Fibroblast of villous mesenchyme (primary cell): Measurements from ENCODE around the gene GRHL1. TPM values are rescaled to one million over a fixed set of nuclear protein-coding genes. Genes with fewer than 3 reads are reported as not detected.

Source experiments
- DNase-seq: peaks from one replicate; pipeline ENCODE4 v3.0.0-alpha.2; 2010; ENCODE audit warnings: low read depth
- H3K4me3 ChIP-seq: 2 replicates; pipeline ENCODE4 v1.5.1; 2011; ENCODE audit warnings: low read depth, mild to moderate bottlenecking, low read length
- CTCF ChIP-seq: IDR thresholded peaks from 2 replicates; pipeline ENCODE4 v1.5.1; 2012; ENCODE audit warnings: low read depth, mild to moderate bottlenecking, low read length; ENCODE audit not compliant: insufficient read depth
- total RNA-seq: library from RNA; depleted of rRNA; stranded (reverse); fragments of >200 nt; gene quantifications from 2 replicates; pipeline ENCODE4 v1.2.3, GENCODE V29; 2012

GRHL1 gene
- total RNA-seq, 1 donor, result 1.7 TPM

DNA sequence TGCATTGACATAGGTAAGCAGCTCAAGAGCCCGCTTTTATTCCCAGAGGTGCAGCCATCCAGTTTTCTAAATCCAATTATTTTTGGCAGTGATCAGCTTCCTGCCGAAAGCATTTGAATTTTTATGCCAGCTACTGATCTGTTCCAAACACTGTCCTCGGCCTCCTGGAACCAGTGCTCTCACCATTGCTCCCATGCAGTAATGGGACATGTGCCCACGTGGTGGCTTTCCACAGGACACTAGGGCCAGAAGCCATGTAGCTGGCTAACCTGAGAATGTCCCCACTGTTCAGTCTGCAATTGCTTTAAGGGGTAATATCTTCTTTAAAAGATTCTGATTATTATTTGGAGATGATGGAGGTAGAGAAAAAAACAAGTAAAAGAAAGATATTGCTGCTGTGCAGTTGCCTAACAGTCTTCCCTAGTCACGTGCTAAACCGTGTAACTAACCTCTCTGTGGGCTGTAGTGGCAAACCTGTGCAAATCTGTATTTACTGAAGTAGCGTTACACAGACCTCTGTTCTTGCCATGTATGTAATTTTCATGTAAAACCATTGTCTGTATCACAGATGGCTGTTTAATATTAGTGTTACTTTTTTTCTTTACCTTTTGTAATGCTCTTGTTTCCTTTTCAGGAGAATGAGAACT lies 13.0 kb downstream of the GRHL1 start:
- H3K4me3 ChIP-seq, result no peak overlapping the region
- DNase-seq, result no peak
- no peak for TF ChIP-seq CTCF

- no peak for DNase-seq
- no peak overlapping the region for H3K4me3 ChIP-seq
- TF ChIP-seq CTCF, result no peak
Measured at GRCh38 chr2:9965119-9965822, 13.8 kb downstream of the GRHL1 start.

DNA sequence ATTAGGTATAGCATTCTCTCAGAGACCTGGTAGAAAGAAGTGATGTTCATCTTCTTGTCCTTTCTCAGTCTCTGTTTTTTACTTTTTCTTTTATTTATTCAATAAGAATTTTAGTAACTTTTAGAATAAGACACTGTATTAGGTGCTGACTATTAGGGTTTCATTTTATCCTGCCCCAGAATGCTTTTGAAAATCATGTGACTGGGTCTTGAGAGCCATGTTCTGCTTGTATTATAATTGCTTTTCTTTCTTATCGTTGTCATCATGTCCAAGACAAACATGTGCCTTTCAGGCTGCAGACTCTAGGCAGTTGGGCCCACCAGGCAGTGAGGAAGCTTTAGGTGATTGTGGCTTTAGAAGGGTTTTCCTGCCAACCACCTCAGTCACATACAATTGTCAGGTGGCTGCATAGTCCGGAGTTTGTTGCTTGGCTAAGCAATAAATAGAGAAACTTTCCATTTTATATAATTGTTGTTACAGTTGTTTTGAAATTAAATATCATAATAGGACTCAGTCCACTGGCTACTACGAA lies 15.1 kb downstream of the GRHL1 start:
- TF ChIP-seq CTCF, result no peak
- H3K4me3 ChIP-seq, result no peak overlapping the region
- no peak for DNase-seq

DNA sequence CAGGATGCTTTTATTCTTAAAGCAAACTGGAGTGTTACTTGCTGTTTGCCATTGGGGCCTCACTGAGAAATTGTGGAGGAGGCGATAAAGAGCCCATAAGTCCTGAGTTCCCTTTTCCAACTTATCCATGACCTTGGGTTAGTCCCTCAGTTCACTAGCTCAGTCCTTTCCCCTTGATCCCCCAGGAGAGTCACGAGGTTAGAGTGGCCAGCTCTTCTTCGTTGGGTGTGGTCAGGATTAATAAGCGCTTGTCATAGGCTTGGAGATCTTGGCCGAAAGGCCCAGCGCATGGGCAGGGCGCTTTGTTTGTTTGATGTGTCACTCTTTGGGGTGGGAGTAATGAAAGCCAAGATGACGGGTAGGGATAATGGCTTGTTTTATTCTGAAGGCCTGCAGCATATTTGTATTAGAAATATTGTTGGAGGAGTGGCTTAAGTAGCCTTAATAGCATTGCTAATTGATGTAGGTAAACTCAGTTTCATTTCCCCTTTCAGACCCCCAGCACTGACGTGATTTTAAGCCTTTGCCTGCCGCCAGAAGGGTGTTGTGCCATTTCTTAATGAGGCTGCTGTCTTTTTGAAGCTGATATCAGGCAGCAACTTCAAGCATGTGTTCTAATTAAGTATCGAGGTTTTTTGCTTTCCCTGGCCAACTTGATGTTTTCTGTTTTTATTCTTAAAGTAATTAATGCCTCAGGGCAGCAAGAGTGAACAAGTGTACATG lies 15.7 kb downstream of the GRHL1 start:
- TF ChIP-seq CTCF, result no peak

DNA sequence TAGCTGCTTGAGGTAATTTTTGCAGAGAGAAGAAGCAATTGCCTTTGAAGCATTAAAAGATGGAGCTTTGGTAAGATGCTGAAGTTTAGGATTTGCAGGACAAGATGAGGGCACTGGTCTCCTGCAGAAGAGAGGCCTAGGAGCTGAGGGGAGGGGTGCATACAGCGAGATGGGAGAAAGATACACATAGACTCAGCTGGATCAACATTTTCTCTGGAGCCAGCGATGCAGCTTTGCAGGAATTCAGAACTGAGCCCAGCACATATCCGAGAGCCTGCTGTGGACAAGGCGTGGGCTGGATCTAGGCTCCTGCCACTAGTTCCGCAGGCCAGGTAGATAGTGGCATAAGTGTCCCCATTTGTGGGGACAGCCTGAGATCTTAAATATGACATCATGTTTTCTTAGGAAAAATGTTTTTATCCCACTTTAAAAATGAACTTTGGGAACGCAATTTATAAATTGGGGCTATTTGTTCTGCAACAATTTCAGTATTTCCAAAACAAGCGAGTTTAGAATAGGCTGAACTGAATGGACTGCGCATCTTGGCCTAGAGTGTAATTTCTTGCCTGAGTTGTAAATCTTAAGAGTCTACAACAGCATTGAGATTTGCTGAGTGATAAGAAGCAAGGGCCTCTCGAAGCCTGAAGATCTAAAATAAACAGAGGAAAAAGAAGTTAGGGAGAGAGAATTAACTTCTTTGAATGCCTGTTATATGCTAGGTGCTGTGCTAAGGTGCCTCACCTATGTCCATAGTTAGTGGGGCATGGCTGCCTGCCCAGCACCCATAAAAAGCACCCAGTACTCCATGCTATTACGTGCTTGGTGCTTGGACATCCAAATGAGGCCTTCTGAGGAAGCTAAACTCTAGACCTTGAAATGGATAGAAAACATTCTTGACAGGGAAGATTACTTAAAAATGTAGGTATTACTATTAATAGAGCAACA lies 17.3 kb downstream of the GRHL1 start:
- no peak overlapping the region for H3K4me3 ChIP-seq
- TF ChIP-seq CTCF, result no peak
- DNase-seq, result no peak

More for the DNA sequence above, 15.7 kb downstream of the GRHL1 start:
- no peak overlapping the region for H3K4me3 ChIP-seq
- no peak for DNase-seq
